Measurements from ENCODE around the gene RSL1D1. TPM values are rescaled to one million over a fixed set of nuclear protein-coding genes. Genes with fewer than 3 reads are reported as not detected.

Gene RSL1D1
- total and polyA plus RNA-seq, 9 of the 15 experiments (the other 6 are each of a cell fraction or from before 2014, with no cell fraction given) = 259 to 753 (median 373) TPM

DNA sequence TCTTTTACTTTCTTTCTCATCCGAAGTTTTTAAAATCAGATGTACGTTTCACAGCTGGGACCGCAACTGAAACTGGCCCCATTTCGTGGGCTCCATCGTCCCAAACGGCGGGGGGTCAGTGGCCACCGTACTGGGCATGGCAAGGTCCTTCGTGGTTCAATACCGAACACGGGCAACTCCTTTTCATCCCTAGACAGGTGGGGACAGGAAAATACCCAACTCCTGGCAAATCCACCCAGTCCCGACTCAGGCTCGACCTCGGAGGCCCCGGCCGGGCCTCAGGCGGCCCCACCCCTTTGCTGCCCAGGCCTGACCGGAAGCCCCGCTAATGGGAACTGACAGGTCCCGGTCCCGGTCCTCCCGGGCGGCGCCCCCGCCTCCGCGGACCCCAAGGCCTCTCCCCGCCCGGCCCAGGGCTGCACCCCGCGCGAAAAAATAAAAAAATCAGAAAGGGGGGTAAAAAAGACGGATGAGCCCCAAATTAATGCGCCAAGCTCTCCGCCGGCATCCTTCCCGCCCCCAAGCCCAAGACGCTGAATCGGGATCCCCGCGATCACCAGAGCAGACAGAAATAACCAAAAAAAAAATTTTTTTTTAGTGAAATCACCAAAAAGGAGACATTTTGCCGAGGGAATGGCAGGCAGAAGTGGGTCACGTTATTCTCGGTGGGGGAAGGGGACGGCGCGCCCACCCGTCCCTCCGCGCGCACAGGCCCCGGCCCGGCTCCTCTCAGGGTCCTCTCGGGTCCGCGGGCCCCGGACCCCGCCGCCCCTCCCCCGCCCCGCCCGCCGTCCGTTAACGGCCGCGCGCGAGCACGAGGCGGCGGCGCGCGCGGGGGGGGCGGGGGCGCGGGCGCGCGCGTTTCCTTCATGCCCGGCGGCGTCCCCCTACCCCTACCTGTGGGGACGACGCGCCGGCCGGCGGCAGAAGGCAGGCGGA, 54.8 kb downstream of the RSL1D1 start (continued):
- no peak for TF ChIP-seq SAFB (IDR thresholded peaks at IDR 0.05; ENCODE audit: borderline replicate concordance, low read depth, low read length)
- TF ChIP-seq JUNB (CRISPR knock-in tag; conservative IDR thresholded peaks at IDR 0.05) = no peak
- TF ChIP-seq HMG20B (CRISPR knock-in tag; IDR thresholded peaks at IDR 0.05) = no peak
- TF ChIP-seq TGIF2 (CRISPR knock-in tag; IDR thresholded peaks at IDR 0.05) = 0 out of 2 replicates have a peak, but pooled peaks have one; percentile 56
- no peak for TF ChIP-seq ZNF217 (CRISPR knock-in tag; IDR thresholded peaks at IDR 0.05)
- TF ChIP-seq PURB (CRISPR knock-in tag; IDR thresholded peaks at IDR 0.05; ENCODE audit: low read depth) = no peak
- no peak for TF ChIP-seq COPS2 (conservative IDR thresholded peaks at IDR 0.05)
- no peak for TF ChIP-seq CBX2 (IDR thresholded peaks at IDR 0.05; ENCODE audit: insufficient read depth, low read length, poor library complexity, severe bottlenecking)
- TF ChIP-seq CCNT2 (IDR thresholded peaks at IDR 0.05; ENCODE audit: borderline replicate concordance, extremely low read depth, insufficient read length, low read depth, low read length) = peak; percentile 67
- TF ChIP-seq DMBX1 (CRISPR knock-in tag; IDR thresholded peaks at IDR 0.05; ENCODE audit: borderline replicate concordance) = peak; percentile 31; the same call in 1 of the 2 replicates
- TF ChIP-seq, protein P1, sequence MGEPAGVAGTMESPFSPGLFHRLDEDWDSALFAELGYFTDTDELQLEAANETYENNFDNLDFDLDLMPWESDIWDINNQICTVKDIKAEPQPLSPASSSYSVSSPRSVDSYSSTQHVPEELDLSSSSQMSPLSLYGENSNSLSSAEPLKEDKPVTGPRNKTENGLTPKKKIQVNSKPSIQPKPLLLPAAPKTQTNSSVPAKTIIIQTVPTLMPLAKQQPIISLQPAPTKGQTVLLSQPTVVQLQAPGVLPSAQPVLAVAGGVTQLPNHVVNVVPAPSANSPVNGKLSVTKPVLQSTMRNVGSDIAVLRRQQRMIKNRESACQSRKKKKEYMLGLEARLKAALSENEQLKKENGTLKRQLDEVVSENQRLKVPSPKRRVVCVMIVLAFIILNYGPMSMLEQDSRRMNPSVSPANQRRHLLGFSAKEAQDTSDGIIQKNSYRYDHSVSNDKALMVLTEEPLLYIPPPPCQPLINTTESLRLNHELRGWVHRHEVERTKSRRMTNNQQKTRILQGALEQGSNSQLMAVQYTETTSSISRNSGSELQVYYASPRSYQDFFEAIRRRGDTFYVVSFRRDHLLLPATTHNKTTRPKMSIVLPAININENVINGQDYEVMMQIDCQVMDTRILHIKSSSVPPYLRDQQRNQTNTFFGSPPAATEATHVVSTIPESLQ (CRISPR knock-in tag; IDR thresholded peaks at IDR 0.05) = no peak
- peak; percentile 97 for TF ChIP-seq CHD1 (IDR thresholded peaks at IDR 0.05; ENCODE audit: low read length)
- TF ChIP-seq, protein P2, sequence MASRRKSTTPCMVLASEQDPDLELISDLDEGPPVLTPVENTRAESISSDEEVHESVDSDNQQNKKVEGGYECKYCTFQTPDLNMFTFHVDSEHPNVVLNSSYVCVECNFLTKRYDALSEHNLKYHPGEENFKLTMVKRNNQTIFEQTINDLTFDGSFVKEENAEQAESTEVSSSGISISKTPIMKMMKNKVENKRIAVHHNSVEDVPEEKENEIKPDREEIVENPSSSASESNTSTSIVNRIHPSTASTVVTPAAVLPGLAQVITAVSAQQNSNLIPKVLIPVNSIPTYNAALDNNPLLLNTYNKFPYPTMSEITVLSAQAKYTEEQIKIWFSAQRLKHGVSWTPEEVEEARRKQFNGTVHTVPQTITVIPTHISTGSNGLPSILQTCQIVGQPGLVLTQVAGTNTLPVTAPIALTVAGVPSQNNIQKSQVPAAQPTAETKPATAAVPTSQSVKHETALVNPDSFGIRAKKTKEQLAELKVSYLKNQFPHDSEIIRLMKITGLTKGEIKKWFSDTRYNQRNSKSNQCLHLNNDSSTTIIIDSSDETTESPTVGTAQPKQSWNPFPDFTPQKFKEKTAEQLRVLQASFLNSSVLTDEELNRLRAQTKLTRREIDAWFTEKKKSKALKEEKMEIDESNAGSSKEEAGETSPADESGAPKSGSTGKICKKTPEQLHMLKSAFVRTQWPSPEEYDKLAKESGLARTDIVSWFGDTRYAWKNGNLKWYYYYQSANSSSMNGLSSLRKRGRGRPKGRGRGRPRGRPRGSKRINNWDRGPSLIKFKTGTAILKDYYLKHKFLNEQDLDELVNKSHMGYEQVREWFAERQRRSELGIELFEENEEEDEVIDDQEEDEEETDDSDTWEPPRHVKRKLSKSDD (conservative IDR thresholded peaks at IDR 0.05; ENCODE audit: low read length) = no peak
- no peak for TF ChIP-seq IFI16 (CRISPR knock-in tag; IDR thresholded peaks at IDR 0.05)
- no peak for TF ChIP-seq XRCC3 (IDR thresholded peaks at IDR 0.05)
- peak; percentile 49 for TF ChIP-seq RBM22 (IDR thresholded peaks at IDR 0.05; ENCODE audit: low read depth, low read length, poor library complexity, severe bottlenecking)
- TF ChIP-seq, protein P3, sequence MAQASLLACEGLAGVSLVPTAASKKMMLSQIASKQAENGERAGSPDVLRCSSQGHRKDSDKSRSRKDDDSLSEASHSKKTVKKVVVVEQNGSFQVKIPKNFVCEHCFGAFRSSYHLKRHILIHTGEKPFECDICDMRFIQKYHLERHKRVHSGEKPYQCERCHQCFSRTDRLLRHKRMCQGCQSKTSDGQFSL (CRISPR knock-in tag; IDR thresholded peaks at IDR 0.05) = peak; percentile 85; the same call in 1 of the 2 replicates
- TF ChIP-seq, protein P3 (tag; IDR thresholded peaks at IDR 0.05) = peak in 1 of 2 experiments; percentile 92; a peak in 2 of 4 replicates
- no peak for TF ChIP-seq GABPB2 (CRISPR knock-in tag; conservative IDR thresholded peaks at IDR 0.05)
- no peak for TF ChIP-seq CREBBP (IDR thresholded peaks at IDR 0.05; ENCODE audit: low read depth, low read length)
- TF ChIP-seq POLR2B (IDR thresholded peaks at IDR 0.05; ENCODE audit: low read depth, partially characterized antibody) = no peak
- TF ChIP-seq BCOR (IDR thresholded peaks at IDR 0.05) = no peak
- TF ChIP-seq ZNF197 (CRISPR knock-in tag; IDR thresholded peaks at IDR 0.05; ENCODE audit: low read depth) = peak; percentile 91; the same call in 1 of the 2 replicates

Data from K562 (cell line).